ENCODE measurements around the gene UGT1A3.

DNA sequence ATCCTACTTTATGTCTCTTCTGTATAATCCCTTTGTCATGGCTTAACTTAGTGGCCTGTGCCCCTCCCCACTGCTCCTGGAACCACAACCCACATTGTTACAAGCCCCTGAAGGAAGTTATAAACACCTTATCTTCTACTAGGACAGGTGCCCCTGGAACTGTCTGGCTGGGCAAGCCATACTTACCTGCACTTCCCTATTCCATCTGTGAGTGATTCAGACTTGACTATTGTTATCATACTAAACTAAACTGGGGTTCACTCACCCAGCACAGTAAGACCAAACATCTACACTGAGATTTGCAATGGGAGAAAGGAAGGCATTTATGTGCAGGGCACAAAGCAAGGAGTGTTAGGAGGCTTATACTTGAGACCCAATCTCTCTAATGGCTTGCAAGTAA, 39.8 kb upstream of the UGT1A3 start:
- no peak for TF ChIP-seq ZBTB7A (IDR thresholded peaks at IDR 0.05; ENCODE audit: low read depth)
- TF ChIP-seq TAF1 (IDR thresholded peaks at IDR 0.05; ENCODE audit: low read depth): no peak
- no peak for TF ChIP-seq RAD21 (IDR thresholded peaks at IDR 0.05; ENCODE audit: low read depth)
- TF ChIP-seq, protein P1, sequence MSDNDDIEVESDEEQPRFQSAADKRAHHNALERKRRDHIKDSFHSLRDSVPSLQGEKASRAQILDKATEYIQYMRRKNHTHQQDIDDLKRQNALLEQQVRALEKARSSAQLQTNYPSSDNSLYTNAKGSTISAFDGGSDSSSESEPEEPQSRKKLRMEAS (IDR thresholded peaks at IDR 0.05): no peak
- no peak for TF ChIP-seq EGR1 (IDR thresholded peaks at IDR 0.05)
- no peak for TF ChIP-seq CREB1 (IDR thresholded peaks at IDR 0.05; ENCODE audit: low read depth)
- TF ChIP-seq NFIC (IDR thresholded peaks at IDR 0.05): no peak
- no peak for TF ChIP-seq CEBPB (IDR thresholded peaks at IDR 0.05)
- no peak for TF ChIP-seq FOXM1 (IDR thresholded peaks at IDR 0.05; ENCODE audit: borderline replicate concordance, low read depth)
